HCT116 (cell line): ENCODE data around the gene MUC4. TPM values are rescaled to one million over a fixed set of nuclear protein-coding genes. Genes with fewer than 3 reads are reported as not detected.

Source experiments
- ATAC-seq: fragments of 200-7000 bp; cut with Tn5 transposase; 2 replicates; pipeline ENCODE4 v1.9.1; 2020; ENCODE audit warnings: mild to moderate bottlenecking, moderate library complexity
- BruUV-seq: library from RNA; stranded (reverse); fragments of 400-500 nt; replicated peaks from 2 replicates; lab custom pipeline; 2021; lab: Mats Ljungman, UMichigan
- CTCF ChIA-PET: fragments of 300-600 bp; sonication (Branson Sonifier 250); formaldehyde crosslinking; loops from one replicate; lab custom pipeline; 2021; ENCODE audit warnings: antibody characterized with exemption; lab: Charles Lee
- POLR2A ChIA-PET: fragments of 300-600, 350-600 bp; sonication (Branson Sonifier 250); formaldehyde crosslinking; loops from one replicate; lab custom pipeline; 2021; ENCODE audit warnings: antibody characterized with exemption; lab: Charles Lee
- RAD21 ChIA-PET, 2 experiments: fragments of 300-600 bp; sonication (Branson Sonifier 250); formaldehyde crosslinking; loops; one replicate each; lab custom pipeline; 2023; ENCODE audit warnings: low total read pairs in 2 of 2; ENCODE audit not compliant: uncharacterized antibody in 2 of 2, unreplicated experiment in 2 of 2, low non-redundant PET in 1 of 2; lab: Charles Lee
- DNase-seq: peaks from one replicate; pipeline ENCODE4 v3.0.0-alpha.2; 2010; ENCODE audit warnings: low read depth, low spot score
- H2AFZ ChIP-seq: fragments of 200-600 bp; shearing (Covaris generic), sonication (generic); 2 replicates; pipeline ENCODE4 v1.6.1; 2017; ENCODE audit warnings: low read depth, mixed run types, mixed read lengths, antibody characterized with exemption, low read length; ENCODE audit not compliant: poor library complexity, severe bottlenecking
- H3K27ac ChIP-seq: 2 replicates; pipeline ENCODE4 v1.5.1; 2012; ENCODE audit warnings: low read depth, low read length
- H3K27me3 ChIP-seq: fragments of 200-600 bp; sonication (generic); 2 replicates; pipeline ENCODE4 v1.6.1; 2016; ENCODE audit warnings: mixed run types, low read length, mixed read lengths; ENCODE audit not compliant: insufficient read depth
- H3K36me3 ChIP-seq, 2 experiments: fragments of 200-500 bp in 1 of 2; fragments of 200-600 bp in 1 of 2; sonication (Bioruptor generic) in 1 of 2; sonication (generic) in 1 of 2; 2 replicates each; pipeline versions ENCODE4 v1.5.1 to v1.6.1; 2014 to 2016; ENCODE audit warnings: low read length in 2 of 2, inconsistent platforms in 1 of 2, mixed read lengths in 1 of 2, mixed run types in 1 of 2; ENCODE audit not compliant: insufficient read depth in 2 of 2, control insufficient read depth in 1 of 2
- H3K4me1 ChIP-seq, 2 experiments: fragments of 200-600 bp in 1 of 2; sonication (generic) in 1 of 2; 2 replicates each; pipeline versions ENCODE4 v1.5.1 to v1.6.1; 2012 to 2017; ENCODE audit warnings: low read length in 2 of 2, inconsistent platforms in 1 of 2, mild to moderate bottlenecking in 1 of 2, mixed read lengths in 1 of 2, mixed run types in 1 of 2, moderate library complexity in 1 of 2; ENCODE audit not compliant: insufficient read depth in 2 of 2, control insufficient read depth in 1 of 2
- H3K4me2 ChIP-seq: fragments of 200-600 bp; sonication (generic); 2 replicates; pipeline ENCODE4 v1.6.1; 2017; ENCODE audit warnings: mixed run types, low read length, mixed read lengths
- H3K4me3 ChIP-seq, 2 experiments: fragments of 200-600 bp in 1 of 2; sonication (generic) in 1 of 2; replicated peaks in 1 of 2; 2 replicates each; pipeline ENCODE4 v1.5.1; 2011 to 2016; ENCODE audit warnings: low read length in 2 of 2, control low read depth in 1 of 2, low read depth in 1 of 2, mild to moderate bottlenecking in 1 of 2, mixed read lengths in 1 of 2, mixed run types in 1 of 2
- H3K79me2 ChIP-seq: fragments of 200-600 bp; sonication (generic); 2 replicates; pipeline ENCODE4 v1.6.1; 2017; ENCODE audit warnings: mild to moderate bottlenecking, mixed run types, low read length, moderate library complexity, mixed read lengths; ENCODE audit not compliant: insufficient read depth
- H3K9ac ChIP-seq: fragments of 200-600 bp; sonication (generic); 2 replicates; pipeline ENCODE4 v1.6.1; 2016; ENCODE audit warnings: low read length, mixed read lengths
- H3K9me2 ChIP-seq: fragments of 200-600 bp; sonication (generic), shearing (Covaris generic); 2 replicates; pipeline ENCODE4 v1.6.1; 2017; ENCODE audit warnings: mixed run types, mild to moderate bottlenecking, moderate library complexity; ENCODE audit not compliant: insufficient read depth
- H3K9me3 ChIP-seq, 2 experiments: fragments of 200-500 bp in 1 of 2; fragments of 200-600 bp in 1 of 2; sonication (Bioruptor generic) in 1 of 2; sonication (generic) in 1 of 2; 2 replicates each; pipeline ENCODE4 v1.6.1; 2014 to 2017; ENCODE audit warnings: low read length in 2 of 2, mixed read lengths in 2 of 2, inconsistent platforms in 1 of 2, low read depth in 1 of 2, mild to moderate bottlenecking in 1 of 2, mixed run types in 1 of 2, moderate library complexity in 1 of 2; ENCODE audit not compliant: control insufficient read depth in 1 of 2, insufficient read depth in 1 of 2
- H4K20me1 ChIP-seq: fragments of 200-600 bp; sonication (generic), shearing (Covaris generic); 2 replicates; pipeline ENCODE4 v1.6.1; 2017; ENCODE audit warnings: mixed run types, mild to moderate bottlenecking, moderate library complexity; ENCODE audit not compliant: insufficient read depth
- CEBPB ChIP-seq: IDR thresholded peaks from 2 replicates; pipeline ENCODE4 v1.6.1; 2012; ENCODE audit warnings: low read depth
- EGR1 ChIP-seq: IDR thresholded peaks from 2 replicates; pipeline ENCODE4 v1.6.1; 2012; ENCODE audit warnings: low read depth
- ELF1 ChIP-seq: IDR thresholded peaks from 2 replicates; pipeline ENCODE4 v1.6.1; 2012; ENCODE audit warnings: low read depth, borderline replicate concordance
- REST ChIP-seq: IDR thresholded peaks from 2 replicates; pipeline ENCODE4 v1.6.1; 2012; ENCODE audit warnings: low read depth
- SIN3A ChIP-seq: IDR thresholded peaks from 2 replicates; pipeline ENCODE4 v1.6.1; 2012; ENCODE audit warnings: low read depth
- SRF ChIP-seq: IDR thresholded peaks from 2 replicates; pipeline ENCODE4 v1.6.1; 2012; ENCODE audit warnings: low read depth
- YY1 ChIP-seq: IDR thresholded peaks from 2 replicates; pipeline ENCODE4 v1.6.1; 2011; ENCODE audit warnings: low read length, low read depth, moderate library complexity, mild to moderate bottlenecking; ENCODE audit not compliant: insufficient replicate concordance; ENCODE audit errors: extremely low read depth
- intact Hi-C: fragments of 100-400 bp; cut with micrococcal nuclease; formaldehyde crosslinking; loops from 2 replicates; pipeline ENCODE4 v1.10.0; 2022
- total RNA-seq: library from RNA; stranded (reverse); gene quantifications from one replicate; pipeline ENCODE4 v1.2.1, GENCODE V29; 2021; ENCODE audit not compliant: unreplicated experiment
- TF ChIP-seq, protein P1 (sequence below), 3 experiments: fragments of 200-600 bp in 1 of 3; sonication (generic) in 1 of 3; IDR thresholded peaks in 2 of 3; conservative IDR thresholded peaks in 1 of 3; 2 replicates each; pipeline ENCODE4 v1.5.1; 2012 to 2017; ENCODE audit warnings: low read depth in 2 of 3, low read length in 2 of 3, antibody characterized with exemption in 1 of 3, borderline replicate concordance in 1 of 3, control low read depth in 1 of 3, mild to moderate bottlenecking in 1 of 3, mixed read lengths in 1 of 3, mixed run types in 1 of 3, moderate library complexity in 1 of 3; ENCODE audit not compliant: insufficient read depth in 1 of 3

The MUC4 gene
- total RNA-seq, 1 experiment from 2014 or later = 0.64 TPM

DNA sequence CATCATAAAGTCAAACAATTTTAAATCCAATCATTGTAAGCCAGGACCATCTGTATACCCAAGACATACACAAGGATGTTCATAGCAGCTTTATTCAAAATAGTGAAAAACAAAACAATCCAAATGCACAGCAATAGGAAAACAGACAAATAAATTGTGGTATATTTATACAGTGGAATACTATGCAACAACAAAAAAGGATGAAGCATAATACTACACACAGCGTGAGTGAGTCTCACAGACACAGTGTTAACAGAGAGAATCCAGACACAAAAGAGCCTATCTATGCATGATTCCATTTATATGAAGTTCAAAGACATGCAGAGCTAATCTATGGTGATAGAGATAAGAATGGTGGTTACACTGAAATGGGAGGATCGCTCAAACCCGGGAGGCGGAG, 96.6 kb downstream of the MUC4 start:
- no peak overlapping the region for H3K27ac ChIP-seq
- no peak overlapping the region for H2AFZ ChIP-seq
- no peaks in the 10 kb centered on the region for H3K9me2 ChIP-seq
- no peaks in the 10 kb centered on the region for H3K36me3 ChIP-seq
- H3K4me2 ChIP-seq = no peak overlapping the region
- H3K4me1 ChIP-seq = peaks cover 21 to 39% of the 10 kb centered on the region in 2 experiments
- no TSS peak for BruUV-seq
- ATAC-seq (no peak), DNase-seq (no peak)
- no peak overlapping the region for H3K4me3 ChIP-seq
- TF ChIP-seq SRF (no peak), REST (no peak), SIN3A (no peak), CEBPB (no peak), EGR1 (no peak), YY1 (no peak), ELF1 (no peak)
- TF ChIP-seq, protein P1, sequence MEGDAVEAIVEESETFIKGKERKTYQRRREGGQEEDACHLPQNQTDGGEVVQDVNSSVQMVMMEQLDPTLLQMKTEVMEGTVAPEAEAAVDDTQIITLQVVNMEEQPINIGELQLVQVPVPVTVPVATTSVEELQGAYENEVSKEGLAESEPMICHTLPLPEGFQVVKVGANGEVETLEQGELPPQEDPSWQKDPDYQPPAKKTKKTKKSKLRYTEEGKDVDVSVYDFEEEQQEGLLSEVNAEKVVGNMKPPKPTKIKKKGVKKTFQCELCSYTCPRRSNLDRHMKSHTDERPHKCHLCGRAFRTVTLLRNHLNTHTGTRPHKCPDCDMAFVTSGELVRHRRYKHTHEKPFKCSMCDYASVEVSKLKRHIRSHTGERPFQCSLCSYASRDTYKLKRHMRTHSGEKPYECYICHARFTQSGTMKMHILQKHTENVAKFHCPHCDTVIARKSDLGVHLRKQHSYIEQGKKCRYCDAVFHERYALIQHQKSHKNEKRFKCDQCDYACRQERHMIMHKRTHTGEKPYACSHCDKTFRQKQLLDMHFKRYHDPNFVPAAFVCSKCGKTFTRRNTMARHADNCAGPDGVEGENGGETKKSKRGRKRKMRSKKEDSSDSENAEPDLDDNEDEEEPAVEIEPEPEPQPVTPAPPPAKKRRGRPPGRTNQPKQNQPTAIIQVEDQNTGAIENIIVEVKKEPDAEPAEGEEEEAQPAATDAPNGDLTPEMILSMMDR (IDR thresholded peaks at IDR 0.05 in 2 of 3, conservative IDR thresholded peaks at IDR 0.05 in 1 of 3; ENCODE audit: borderline replicate concordance in 1 of 3, insufficient read depth in 1 of 3, low read depth in 2 of 3, low read length in 2 of 3) = no peak
- intact Hi-C loops = no loop called here
- no peak overlapping the region for H3K9ac ChIP-seq
- POLR2A ChIA-PET = interaction anchor here (1.2 to 1.3 kb wide), 2 partner anchors 11 to 12 kb away, joined by 3 to 4 read pairs; no protein-coding TSS in a partner anchor
- H3K27me3 ChIP-seq = no peaks in the 10 kb centered on the region
- CTCF ChIA-PET = interaction anchor here (0.9 kb wide), 1 partner anchor 23 kb away, joined by 3 read pairs; no protein-coding TSS in a partner anchor
- RAD21 ChIA-PET = no interaction called here
- H3K9me3 ChIP-seq = no peaks in the 10 kb centered on the region
- H4K20me1 ChIP-seq = no peaks in the 10 kb centered on the region
- no peaks in the 10 kb centered on the region for H3K79me2 ChIP-seq
